CD14-positive monocyte (primary cell): Measurements from ENCODE around the gene GRM5. TPM values are rescaled to one million over a fixed set of nuclear protein-coding genes. Genes with fewer than 3 reads are reported as not detected.

Source experiments
- DNase-seq, 3 donors: peaks; one replicate each; pipeline ENCODE4 v3.0.0-alpha.2; 2011 to 2022
- H2AFZ ChIP-seq: 2 replicates; pipeline ENCODE4 v1.6.0; 2012; ENCODE audit warnings: mild to moderate bottlenecking, low read depth, low read length, inconsistent platforms; ENCODE audit not compliant: insufficient read depth, poor library complexity, severe bottlenecking
- H3K27ac ChIP-seq, 2 donors: 1 replicate in 1 of 2; 2 replicates in 1 of 2; pipeline ENCODE4 v1.5.1; 2012 to 2013; ENCODE audit warnings: low read length in 2 of 2, control low read depth in 1 of 2, inconsistent platforms in 1 of 2, low read depth in 1 of 2, mild to moderate bottlenecking in 1 of 2
- H3K27me3 ChIP-seq, 2 donors: one replicate each; pipeline versions ENCODE4 v1.6.0 to v1.6.1; 2011 to 2013; ENCODE audit warnings: low read length in 2 of 2; ENCODE audit not compliant: control insufficient read depth in 2 of 2, insufficient read depth in 2 of 2
- H3K36me3 ChIP-seq, 2 donors: replicated peaks in 1 of 2; 1 replicate in 1 of 2; 2 replicates in 1 of 2; pipeline versions ENCODE4 v1.5.1 to v1.6.1; 2012 to 2013; ENCODE audit warnings: low read length in 2 of 2, control low read depth in 1 of 2, inconsistent platforms in 1 of 2, mild to moderate bottlenecking in 1 of 2; ENCODE audit not compliant: insufficient read depth in 2 of 2, control insufficient read depth in 1 of 2
- H3K4me1 ChIP-seq, 2 donors: 1 replicate in 1 of 2; 2 replicates in 1 of 2; pipeline versions ENCODE4 v1.5.1 to v1.6.1; 2012 to 2013; ENCODE audit warnings: low read length in 2 of 2, control low read depth in 1 of 2, inconsistent platforms in 1 of 2, mild to moderate bottlenecking in 1 of 2, moderate library complexity in 1 of 2; ENCODE audit not compliant: insufficient read depth in 2 of 2, control insufficient read depth in 1 of 2
- H3K4me2 ChIP-seq: replicated peaks from 2 replicates; pipeline ENCODE3; 2012; ENCODE audit warnings: low read length, moderate library complexity, mild to moderate bottlenecking; ENCODE audit not compliant: poor library complexity, severe bottlenecking; ENCODE audit errors: extremely low read depth
- H3K4me3 ChIP-seq, 3 experiments: fragments of 200-600 bp in 1 of 3; sonication (generic) in 1 of 3; replicated peaks in 1 of 3; 1 replicate in 2 of 3; 2 replicates in 1 of 3; pipeline ENCODE4 v1.5.1; 2011 to 2013; ENCODE audit warnings: low read length in 3 of 3, mild to moderate bottlenecking in 3 of 3, control low read depth in 2 of 3, low read depth in 2 of 3, inconsistent platforms in 1 of 3, moderate library complexity in 1 of 3
- H3K79me2 ChIP-seq: 2 replicates; pipeline ENCODE4 v1.6.0; 2012; ENCODE audit warnings: mild to moderate bottlenecking, control low read depth, inconsistent platforms, low read length, moderate library complexity; ENCODE audit not compliant: insufficient read depth
- H3K9ac ChIP-seq: 2 replicates; pipeline ENCODE4 v1.6.0; 2017; ENCODE audit warnings: low read length, mild to moderate bottlenecking; ENCODE audit not compliant: insufficient read depth, poor library complexity, severe bottlenecking
- H3K9me3 ChIP-seq, 2 donors: replicated peaks in 1 of 2; 1 replicate in 1 of 2; 2 replicates in 1 of 2; pipeline versions ENCODE4 v1.5.1 to v1.6.1; 2012 to 2013; ENCODE audit warnings: low read length in 2 of 2, control low read depth in 1 of 2; ENCODE audit not compliant: control insufficient read depth in 1 of 2, insufficient read depth in 1 of 2
- H4K20me1 ChIP-seq: 2 replicates; pipeline ENCODE4 v1.6.0; 2012; ENCODE audit warnings: mild to moderate bottlenecking, low read length, control low read depth, moderate library complexity; ENCODE audit not compliant: insufficient read depth
- H3K27ac Mint-ChIP-seq, 7 donors: one replicate each; pipeline ENCODE4 v1.8.0; 2020; ENCODE audit warnings: mild to moderate bottlenecking in 7 of 7, mixed read lengths in 7 of 7, moderate library complexity in 6 of 7, inconsistent platforms in 2 of 7
- H3K27me3 Mint-ChIP-seq, 3 donors: one replicate each; pipeline ENCODE4 v1.8.0; 2021 to 2022; ENCODE audit warnings: low read depth in 3 of 3, mild to moderate bottlenecking in 3 of 3, mixed read lengths in 3 of 3, moderate library complexity in 3 of 3, inconsistent platforms in 1 of 3
- H3K36me3 Mint-ChIP-seq, 2 donors: one replicate each; pipeline ENCODE4 v1.8.0; 2020; ENCODE audit warnings: mixed read lengths in 2 of 2, inconsistent platforms in 1 of 2, mild to moderate bottlenecking in 1 of 2
- H3K4me1 Mint-ChIP-seq: one replicate; pipeline ENCODE4 v1.8.0; 2020; ENCODE audit warnings: mild to moderate bottlenecking, mixed read lengths
- H3K4me3 Mint-ChIP-seq, 2 donors: one replicate each; pipeline ENCODE4 v1.8.0; 2020; ENCODE audit warnings: mild to moderate bottlenecking in 2 of 2, mixed read lengths in 2 of 2, moderate library complexity in 1 of 2
- H3K9me3 Mint-ChIP-seq, 7 donors: one replicate each; pipeline ENCODE4 v1.8.0; 2020 to 2022; ENCODE audit warnings: mixed read lengths in 7 of 7, mild to moderate bottlenecking in 6 of 7, moderate library complexity in 6 of 7, inconsistent platforms in 2 of 7
- WGBS: methylation state at CpG from one replicate; pipeline ENCODE4 v1.1.5; 2013; ENCODE audit warnings: missing lambda C conversion rate; ENCODE audit not compliant: insufficient coverage; 5-methylcytosine and 5-hydroxymethylcytosine counted together
- intact Hi-C, 2 donors: fragments of 100-400 bp; cut with micrococcal nuclease; formaldehyde crosslinking; loops; one replicate each; pipeline versions ENCODE4 v1.15.0 to v1.15.1; 2023
- polyA plus RNA-seq, 3 donors: library from polyadenylated mRNA; depleted of rRNA in 1 of 3; unstranded in 2 of 3; stranded (reverse) in 1 of 3; fragments of 300-500 nt in 2 of 3; fragments of >200 nt in 1 of 3; fragmentation: Illumina TruSeq in 2 of 3; gene quantifications; 1 replicate in 2 of 3; 2 replicates in 1 of 3; pipeline ENCODE4 v1.2.3, GENCODE V29; 2012 to 2021
- TF ChIP-seq, protein P1 (sequence below): fragments of 200-600 bp; IDR thresholded peaks from one replicate; pipeline ENCODE4 v1.8.0; 2022; ENCODE audit warnings: antibody characterized with exemption, mild to moderate bottlenecking

GRM5 gene
- polyA plus RNA-seq, 3 donors = not detected

DNA sequence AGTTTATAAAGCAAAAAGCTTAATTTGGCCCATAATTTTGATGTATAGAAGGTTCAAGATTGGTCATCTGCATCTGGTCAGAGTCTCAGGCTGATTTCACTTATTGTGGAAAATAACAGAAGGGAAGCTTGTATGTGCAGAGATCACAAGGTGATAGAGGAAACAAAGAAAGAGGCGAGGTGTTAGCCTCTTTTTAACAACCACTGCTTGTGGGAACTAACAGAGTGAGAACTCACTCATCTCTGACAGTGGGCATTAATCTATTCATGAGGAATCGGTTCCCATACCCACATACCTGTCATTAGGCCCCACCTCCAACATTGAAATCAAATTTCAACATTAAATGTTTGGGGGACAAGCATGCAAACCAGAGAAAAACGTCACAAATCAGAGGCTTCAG lies 250.3 kb downstream of the GRM5 start:
- H4K20me1 ChIP-seq = no peaks in the 10 kb centered on the region

GRCh38 chr11:88814076-88814475 lies 251.7 kb downstream of the GRM5 start:
- Histone ChIP-seq H4K20me1 (no peaks in the 10 kb centered on the region), H3K36me3 (no peaks in the 10 kb centered on the region), H3K27me3 (no peaks in the 10 kb centered on the region), H3K4me3 (no peak overlapping the region), H2AFZ (no peak overlapping the region), H3K4me1 (no peaks in the 10 kb centered on the region), H3K27ac (no peak overlapping the region), H3K79me2 (no peaks in the 10 kb centered on the region), H3K9ac (no peak overlapping the region), H3K9me3 (peaks cover 0 to 9% of the 10 kb centered on the region in 2 donors), H3K4me2 (no peak overlapping the region)
- Mint-ChIP-seq H3K4me3 (no peak overlapping the region), H3K36me3 (no peaks in the 10 kb centered on the region), H3K9me3 (peaks cover 0 to 10% (median 0%) of the 10 kb centered on the region in 7 donors), H3K27me3 (no peaks in the 10 kb centered on the region), H3K4me1 (no peaks in the 10 kb centered on the region), H3K27ac (no peak overlapping the region)
- intact Hi-C loops = no loop called here
- no CpG with 5 or more reads among the region's 1 CpG for WGBS
- TF ChIP-seq, protein P1, sequence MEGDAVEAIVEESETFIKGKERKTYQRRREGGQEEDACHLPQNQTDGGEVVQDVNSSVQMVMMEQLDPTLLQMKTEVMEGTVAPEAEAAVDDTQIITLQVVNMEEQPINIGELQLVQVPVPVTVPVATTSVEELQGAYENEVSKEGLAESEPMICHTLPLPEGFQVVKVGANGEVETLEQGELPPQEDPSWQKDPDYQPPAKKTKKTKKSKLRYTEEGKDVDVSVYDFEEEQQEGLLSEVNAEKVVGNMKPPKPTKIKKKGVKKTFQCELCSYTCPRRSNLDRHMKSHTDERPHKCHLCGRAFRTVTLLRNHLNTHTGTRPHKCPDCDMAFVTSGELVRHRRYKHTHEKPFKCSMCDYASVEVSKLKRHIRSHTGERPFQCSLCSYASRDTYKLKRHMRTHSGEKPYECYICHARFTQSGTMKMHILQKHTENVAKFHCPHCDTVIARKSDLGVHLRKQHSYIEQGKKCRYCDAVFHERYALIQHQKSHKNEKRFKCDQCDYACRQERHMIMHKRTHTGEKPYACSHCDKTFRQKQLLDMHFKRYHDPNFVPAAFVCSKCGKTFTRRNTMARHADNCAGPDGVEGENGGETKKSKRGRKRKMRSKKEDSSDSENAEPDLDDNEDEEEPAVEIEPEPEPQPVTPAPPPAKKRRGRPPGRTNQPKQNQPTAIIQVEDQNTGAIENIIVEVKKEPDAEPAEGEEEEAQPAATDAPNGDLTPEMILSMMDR = no peak
- no peak for DNase-seq

More for the DNA sequence above, 250.3 kb downstream of the GRM5 start:
- Mint-ChIP-seq H3K36me3 (no peaks in the 10 kb centered on the region), H3K27me3 (no peaks in the 10 kb centered on the region), H3K27ac (no peak overlapping the region), H3K4me3 (no peak overlapping the region), H3K9me3 (peaks cover 0 to 9% (median 0%) of the 10 kb centered on the region in 7 donors), H3K4me1 (no peaks in the 10 kb centered on the region)
- intact Hi-C loops = no loop called here
- TF ChIP-seq, protein P1 = no peak
- Histone ChIP-seq H3K27me3 (no peaks in the 10 kb centered on the region), H3K36me3 (no peaks in the 10 kb centered on the region), H3K79me2 (no peaks in the 10 kb centered on the region), H3K4me3 (no peak overlapping the region), H2AFZ (no peak overlapping the region), H3K9ac (no peak overlapping the region), H3K9me3 (peaks cover 0 to 9% of the 10 kb centered on the region in 2 donors), H3K27ac (no peak overlapping the region), H3K4me2 (no peak overlapping the region), H3K4me1 (no peaks in the 10 kb centered on the region)
- WGBS = 100% methylated on average over 1 of the region's 3 CpGs
- no peak for DNase-seq
